IPS-18c (cell line): Measurements from ENCODE around the gene ANKS1B.
"Not testable (repeated sequence)": the region's sequence is repeated elsewhere in the genome, so short reads cannot be mapped to it uniquely, and the experiment has no call there.

Source experiments
- H3K4me3 ChIP-seq: 2 replicates; pipeline ENCODE4 v1.7.0; 2013; ENCODE audit warnings: low read depth, mild to moderate bottlenecking, low read length, moderate library complexity; ENCODE audit not compliant: insufficient read depth
- H3K9me3 ChIP-seq: one replicate; pipeline ENCODE4 v1.6.1; 2013; ENCODE audit warnings: mild to moderate bottlenecking, low read length, moderate library complexity; ENCODE audit not compliant: control insufficient read depth, insufficient read depth

ANKS1B gene

DNA sequence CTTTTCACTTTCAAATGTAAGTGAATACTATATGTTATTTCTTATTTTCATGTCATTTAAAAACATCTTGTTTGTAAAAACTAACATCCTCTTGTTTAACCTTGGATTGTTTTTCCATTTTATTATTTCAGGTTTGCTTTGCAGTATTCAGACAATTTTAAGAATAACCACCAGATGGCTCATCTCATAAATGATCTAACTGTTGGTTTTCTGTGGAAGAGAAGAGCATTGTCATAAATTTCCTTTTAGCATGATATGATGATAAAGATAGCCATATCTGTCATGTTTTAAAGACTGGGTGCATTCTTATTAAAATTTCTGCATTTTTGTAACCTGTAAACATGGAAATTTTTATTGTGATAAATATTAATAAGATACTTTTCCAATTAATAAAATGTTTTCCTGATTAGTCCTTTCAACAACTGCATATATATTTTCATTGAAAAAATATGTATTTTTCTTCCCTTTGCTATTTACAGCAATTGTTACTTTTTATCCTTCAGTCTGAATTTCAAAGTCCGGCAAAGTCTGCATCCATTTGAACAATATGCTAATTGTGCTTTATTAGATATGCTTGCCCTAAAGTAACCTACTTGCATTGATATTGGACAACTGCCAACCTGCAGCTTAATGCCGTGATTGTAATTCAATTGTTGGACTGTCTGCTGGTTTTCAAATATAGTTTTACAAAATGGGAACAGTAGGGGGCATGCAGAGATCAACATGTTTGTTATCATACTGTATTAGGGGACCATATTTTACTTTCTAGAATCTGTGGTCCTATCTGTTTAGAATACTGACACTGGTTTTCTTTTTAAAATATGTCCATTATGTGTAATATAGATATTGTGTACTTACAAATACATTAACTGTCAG, 173.8 kb downstream of the ANKS1B start:
- H3K9me3 ChIP-seq, result no peaks in the 10 kb centered on the region
- no peak overlapping the region for H3K4me3 ChIP-seq

DNA sequence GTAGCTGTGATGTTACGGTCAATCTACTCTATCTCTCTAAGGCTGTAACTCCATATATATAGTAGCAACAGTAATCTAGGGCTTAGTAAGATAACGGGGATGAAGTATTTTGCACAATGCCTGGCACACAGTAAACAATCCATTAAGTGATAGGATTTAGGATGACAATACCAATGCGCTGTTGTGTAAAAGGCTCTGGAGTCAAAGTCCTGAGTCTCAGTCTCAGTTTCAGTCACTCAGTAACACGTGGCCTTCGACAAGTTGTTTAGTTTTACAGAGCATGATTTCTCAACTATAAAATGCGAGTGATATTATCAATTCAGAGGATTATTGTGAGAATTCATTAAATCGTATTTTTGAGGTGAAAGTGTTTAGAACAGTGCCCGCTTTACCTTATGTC, 174.8 kb downstream of the ANKS1B start:
- Histone ChIP-seq H3K9me3 (no peaks in the 10 kb centered on the region), H3K4me3 (no peak overlapping the region)

DNA sequence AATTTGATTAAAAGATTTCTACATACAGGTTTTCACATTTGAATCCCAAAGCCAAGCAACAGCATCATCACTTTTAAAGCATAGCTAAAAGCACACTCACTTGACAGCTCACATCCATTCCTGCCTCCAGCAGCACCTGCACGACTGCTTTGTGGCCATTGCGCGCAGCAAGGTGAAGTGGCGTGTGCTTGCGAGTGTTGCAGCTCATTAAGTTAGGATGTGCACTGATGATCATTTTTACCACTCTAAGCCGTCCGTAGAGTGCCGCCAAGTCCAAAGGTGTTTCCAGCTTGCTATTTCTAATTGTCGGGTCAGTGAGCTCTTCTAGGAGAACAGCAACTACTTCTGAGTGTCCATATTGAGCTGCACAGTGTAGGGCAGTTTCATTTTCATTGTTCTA, 178.4 kb downstream of the ANKS1B start:
- no peaks in the 10 kb centered on the region for H3K9me3 ChIP-seq
- no peak overlapping the region for H3K4me3 ChIP-seq

GRCh38 chr12:99804715-99805114, 180.0 kb downstream of the ANKS1B start:
- Histone ChIP-seq H3K4me3 (no peak overlapping the region), H3K9me3 (no peaks in the 10 kb centered on the region)

DNA sequence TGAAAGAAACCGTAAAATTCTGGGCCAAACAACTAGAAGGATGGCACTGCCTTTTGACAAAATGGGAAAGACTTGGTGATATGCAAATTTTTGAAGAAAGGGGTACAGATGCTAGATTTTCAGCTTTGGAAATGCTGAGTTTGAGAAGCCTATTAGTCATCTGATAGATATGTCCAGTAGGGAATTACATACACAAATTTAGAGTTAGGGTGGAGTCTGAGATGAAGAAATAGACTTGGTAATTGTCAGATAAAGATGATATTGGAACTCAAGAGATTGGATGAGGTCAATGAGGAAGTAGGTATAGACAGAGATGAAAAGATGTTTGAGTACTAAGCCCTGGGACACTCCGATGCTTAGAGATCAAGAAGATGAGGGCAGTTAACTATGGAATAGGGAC, 184.1 kb downstream of the ANKS1B start:
- H3K9me3 ChIP-seq, result no peaks in the 10 kb centered on the region
- no peak overlapping the region for H3K4me3 ChIP-seq

- not testable (repeated sequence) for H3K4me3 ChIP-seq, H3K9me3 ChIP-seq
Observed at GRCh38 chr12:99797931-99798330, 186.8 kb downstream of the ANKS1B start.

DNA sequence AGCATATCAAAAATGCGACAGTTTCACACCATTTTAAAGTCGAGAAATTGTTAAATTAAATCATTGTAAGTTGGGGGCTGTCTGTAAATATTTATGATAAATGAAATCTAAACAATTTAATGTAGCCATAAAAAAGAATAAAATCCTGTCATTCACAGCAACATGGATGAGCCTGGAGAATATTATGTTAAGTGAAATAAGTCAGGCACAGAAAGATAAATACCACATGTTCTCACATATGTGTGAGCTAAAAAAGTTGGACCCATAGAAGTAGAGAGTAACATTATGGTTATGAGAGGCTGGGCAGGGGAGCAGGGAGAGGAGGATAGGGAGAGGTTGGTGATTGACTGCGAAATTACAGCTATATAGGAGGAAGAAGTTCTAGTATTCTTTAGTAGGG, 201.3 kb downstream of the ANKS1B start:
- no peaks in the 10 kb centered on the region for H3K9me3 ChIP-seq

DNA sequence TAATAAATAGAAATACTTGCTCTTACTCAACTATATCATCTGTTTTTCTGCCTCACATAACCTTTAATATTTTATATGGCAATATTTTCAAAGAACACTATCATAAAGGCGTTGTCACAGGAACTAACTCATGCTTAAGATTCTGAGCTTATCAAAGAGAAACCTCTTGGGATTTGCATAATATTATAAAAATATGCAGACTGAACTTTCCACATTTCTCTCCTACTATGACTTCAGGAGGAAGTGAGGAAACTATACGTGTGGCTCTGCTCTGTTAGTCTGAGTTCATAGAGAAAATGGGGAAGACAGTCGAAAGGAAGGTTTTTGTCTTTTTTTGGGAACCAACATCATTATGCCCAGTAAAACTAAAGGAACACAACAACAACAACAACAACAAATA, 212.5 kb downstream of the ANKS1B start:
- H3K4me3 ChIP-seq, result no peak overlapping the region
- H3K9me3 ChIP-seq, result no peaks in the 10 kb centered on the region

More for the DNA sequence above, 201.3 kb downstream of the ANKS1B start:
- H3K4me3 ChIP-seq, result no peak overlapping the region

GRCh38 chr12:99771659-99772058, 213.1 kb downstream of the ANKS1B start:
- no peak overlapping the region for H3K4me3 ChIP-seq

GRCh38 chr12:99769396-99769980, 215.2 kb downstream of the ANKS1B start:
- no peaks in the 10 kb centered on the region for H3K9me3 ChIP-seq
- H3K4me3 ChIP-seq, result no peak overlapping the region

More at GRCh38 chr12:99771659-99772058, 213.1 kb downstream of the ANKS1B start:
- no peaks in the 10 kb centered on the region for H3K9me3 ChIP-seq

DNA sequence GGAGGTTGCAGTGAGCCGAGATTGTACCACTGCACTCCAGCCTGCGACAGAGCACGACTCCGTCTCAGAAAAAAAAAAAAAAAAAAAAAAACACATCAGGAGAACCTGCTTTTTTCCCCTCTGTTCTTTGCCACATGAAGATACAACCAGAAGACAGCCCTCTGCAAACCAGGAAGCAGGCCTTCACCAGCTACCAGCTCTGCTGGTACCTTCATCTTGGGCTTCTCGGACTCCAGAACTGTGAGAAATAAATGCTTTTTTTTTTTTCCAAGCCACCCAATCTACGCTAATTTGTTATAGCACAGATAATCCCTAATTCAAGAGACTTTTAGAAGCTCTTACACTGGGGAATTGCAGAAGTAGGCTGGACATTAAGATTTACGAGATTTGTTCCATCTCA, 216.0 kb downstream of the ANKS1B start:
- Histone ChIP-seq H3K9me3 (no peaks in the 10 kb centered on the region), H3K4me3 (no peak overlapping the region)

GRCh38 chr12:99767809-99768208, 216.9 kb downstream of the ANKS1B start:
- no peaks in the 10 kb centered on the region for H3K9me3 ChIP-seq

GRCh38 chr12:99766408-99766807, 218.3 kb downstream of the ANKS1B start:
- no peaks in the 10 kb centered on the region for H3K9me3 ChIP-seq

More at GRCh38 chr12:99767809-99768208, 216.9 kb downstream of the ANKS1B start:
- H3K4me3 ChIP-seq, result no peak overlapping the region

GRCh38 chr12:99765469-99766114, 219.1 kb downstream of the ANKS1B start:
- H3K9me3 ChIP-seq, result no peaks in the 10 kb centered on the region

More at GRCh38 chr12:99766408-99766807, 218.3 kb downstream of the ANKS1B start:
- H3K4me3 ChIP-seq, result no peak overlapping the region

DNA sequence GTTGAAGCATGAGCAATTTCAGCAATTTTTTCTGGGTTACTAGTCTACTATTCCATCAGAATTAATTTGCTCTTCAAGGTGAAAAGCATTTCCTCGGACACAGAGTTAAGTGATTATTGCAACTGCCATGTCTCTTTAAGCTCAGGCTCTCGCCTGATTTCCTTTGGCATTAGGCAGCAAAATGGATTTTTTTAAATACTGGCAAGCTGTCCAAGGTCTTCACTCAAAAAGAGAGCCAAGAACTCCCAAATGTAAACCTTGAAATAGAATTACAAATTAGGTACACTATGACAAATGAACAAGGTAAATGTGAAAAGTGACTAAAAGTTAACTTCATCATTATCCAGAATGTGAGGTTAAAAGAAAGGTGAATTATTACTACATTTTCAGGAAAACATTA, 225.3 kb downstream of the ANKS1B start:
- H3K9me3 ChIP-seq, result no peaks in the 10 kb centered on the region
- no peak overlapping the region for H3K4me3 ChIP-seq

More at GRCh38 chr12:99765469-99766114, 219.1 kb downstream of the ANKS1B start:
- no peak overlapping the region for H3K4me3 ChIP-seq

DNA sequence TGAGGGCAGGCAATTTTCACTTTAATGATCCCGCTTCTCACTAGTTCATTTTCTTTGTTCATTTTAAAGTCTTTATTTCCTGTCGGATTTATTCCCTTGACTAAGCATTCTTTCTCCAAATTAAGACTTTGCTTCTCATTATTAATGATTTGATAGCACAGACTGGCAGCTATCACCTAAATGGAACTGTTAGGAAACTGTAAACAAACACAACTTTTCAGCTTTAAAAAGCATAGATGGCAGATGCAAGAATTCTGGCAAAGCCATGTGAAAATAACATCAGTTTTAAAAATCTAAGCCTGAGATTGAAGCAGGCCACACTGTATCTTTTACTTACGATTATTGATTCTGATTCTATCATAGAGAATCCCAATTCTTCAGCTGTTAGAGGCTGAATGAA, 225.7 kb downstream of the ANKS1B start:
- no peaks in the 10 kb centered on the region for H3K9me3 ChIP-seq
- H3K4me3 ChIP-seq, result no peak overlapping the region

DNA sequence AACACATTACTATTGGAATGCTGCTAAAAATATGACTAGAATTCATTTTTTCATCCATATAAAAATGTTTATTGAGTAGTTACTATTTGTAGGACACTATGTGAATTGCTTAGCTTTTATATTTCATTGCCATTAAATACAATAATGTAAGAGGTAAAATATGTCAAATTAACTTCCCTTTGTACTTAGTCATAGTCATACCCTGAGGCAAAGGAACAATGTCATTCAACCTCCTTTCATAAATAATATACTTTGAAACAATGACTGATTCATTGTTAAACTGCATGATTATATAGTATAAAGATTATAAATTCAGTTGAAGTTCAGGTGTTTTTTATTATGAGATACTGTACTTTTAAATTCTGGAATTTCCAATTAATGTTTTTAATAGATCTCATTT, 232.0 kb downstream of the ANKS1B start:
- Histone ChIP-seq H3K4me3 (no peak overlapping the region), H3K9me3 (no peaks in the 10 kb centered on the region)

GRCh38 chr12:99746538-99746937, 238.2 kb downstream of the ANKS1B start:
- no peaks in the 10 kb centered on the region for H3K9me3 ChIP-seq

More at GRCh38 chr12:99746538-99746937, 238.2 kb downstream of the ANKS1B start:
- H3K4me3 ChIP-seq, result no peak overlapping the region
